Endothelial cell of umbilical vein (primary cell): ENCODE data around the gene DIP2C. TPM values are rescaled to one million over a fixed set of nuclear protein-coding genes. Genes with fewer than 3 reads are reported as not detected.

ENCODE experiments used
- BruUV-seq: library from RNA; stranded (reverse); fragments of 400-500 nt; replicated peaks from 2 replicates; lab custom pipeline; 2021; lab: Mats Ljungman, UMichigan
- CTCF ChIA-PET: fragments of 300-600, 350-600 bp; sonication (Branson Sonifier 250); formaldehyde crosslinking; loops from one replicate; lab custom pipeline; 2021; ENCODE audit warnings: antibody characterized with exemption, inconsistent platforms; lab: Charles Lee
- POLR2A ChIA-PET: fragments of 300-600, 350-600 bp; sonication (Branson Sonifier 250); formaldehyde crosslinking; loops from one replicate; lab custom pipeline; 2021; ENCODE audit warnings: antibody characterized with exemption, inconsistent platforms; lab: Charles Lee
- DNase-seq: peaks from one replicate; pipeline ENCODE4 v3.0.0-alpha.2; 2011; ENCODE audit warnings: low read depth, low spot score
- FAIRE-seq: peaks from 2 replicates; lab custom pipeline; 2011; peaks lifted over from hg19 to GRCh38; lab: Jason Lieb, UNC
- H2AFZ ChIP-seq: 2 replicates; pipeline ENCODE4 v1.6.0; 2012; ENCODE audit warnings: low read depth, low read length, control low read depth, inconsistent platforms
- H3K27ac ChIP-seq: 2 replicates; pipeline ENCODE4 v1.5.1; 2011; ENCODE audit warnings: low read depth, mild to moderate bottlenecking, control low read depth, low read length, moderate library complexity; ENCODE audit not compliant: insufficient read depth
- H3K27me3 ChIP-seq, 2 experiments: 2 replicates each; pipeline versions ENCODE4 v1.6.0 to v1.6.1; 2011; ENCODE audit warnings: low read length in 2 of 2, mixed read lengths in 1 of 2; ENCODE audit not compliant: control insufficient read depth in 2 of 2, insufficient read depth in 2 of 2
- H3K36me3 ChIP-seq, 2 experiments: 2 replicates in 1 of 2; 3 replicates in 1 of 2; pipeline ENCODE4 v1.5.1; 2011; ENCODE audit warnings: low read length in 2 of 2, mild to moderate bottlenecking in 1 of 2, moderate library complexity in 1 of 2; ENCODE audit not compliant: control insufficient read depth in 2 of 2, insufficient read depth in 2 of 2; ENCODE audit errors: extremely low read depth in 1 of 2
- H3K4me1 ChIP-seq: 3 replicates; pipeline ENCODE4 v1.5.1; 2011; ENCODE audit warnings: mild to moderate bottlenecking, low read length; ENCODE audit not compliant: control insufficient read depth, insufficient read depth; ENCODE audit errors: extremely low read depth
- H3K4me2 ChIP-seq: 2 replicates; pipeline ENCODE4 v1.6.1; 2011; ENCODE audit warnings: low read length, control low read depth, mixed read lengths; ENCODE audit not compliant: insufficient read depth
- H3K4me3 ChIP-seq, 3 experiments: fragments of 200-600 bp in 1 of 3; sonication (generic), shearing (Covaris generic) in 1 of 3; replicated peaks in 1 of 3; 2 replicates each; pipeline ENCODE4 v1.5.1; 2011 to 2016; ENCODE audit warnings: control low read depth in 3 of 3, low read length in 3 of 3, mild to moderate bottlenecking in 2 of 3, inconsistent platforms in 1 of 3, low read depth in 1 of 3, moderate library complexity in 1 of 3; ENCODE audit not compliant: insufficient read depth in 1 of 3
- H3K79me2 ChIP-seq: 2 replicates; pipeline ENCODE4 v1.6.0; 2012; ENCODE audit warnings: low read length, inconsistent platforms; ENCODE audit not compliant: control insufficient read depth, insufficient read depth
- H3K9ac ChIP-seq: replicated peaks from 2 replicates; pipeline ENCODE3; 2011; ENCODE audit warnings: low read length, control low read depth; ENCODE audit not compliant: insufficient read depth; ENCODE audit errors: extremely low read depth
- H3K9me1 ChIP-seq: replicated peaks from 3 replicates; pipeline ENCODE4 v1.6.0; 2011; ENCODE audit warnings: mild to moderate bottlenecking, low read length; ENCODE audit not compliant: control insufficient read depth, insufficient read depth; ENCODE audit errors: extremely low read depth
- H3K9me3 ChIP-seq: replicated peaks from 2 replicates; pipeline ENCODE4 v1.5.1; 2012; ENCODE audit warnings: low read length, inconsistent platforms; ENCODE audit not compliant: control insufficient read depth, insufficient read depth
- H4K20me1 ChIP-seq: replicated peaks from 2 replicates; pipeline ENCODE3; 2011; ENCODE audit warnings: mild to moderate bottlenecking, low read length; ENCODE audit not compliant: control insufficient read depth, insufficient read depth; ENCODE audit errors: extremely low read depth
- EZH2 ChIP-seq: IDR thresholded peaks from 2 replicates; pipeline ENCODE4 v1.6.1; 2012; ENCODE audit warnings: borderline replicate concordance, low read depth, mild to moderate bottlenecking, moderate library complexity, low read length, inconsistent platforms; ENCODE audit not compliant: severe bottlenecking
- FOS ChIP-seq: IDR thresholded peaks from 2 replicates; pipeline ENCODE4 v1.6.1; 2011; ENCODE audit warnings: mild to moderate bottlenecking, low read length, moderate library complexity, borderline replicate concordance; ENCODE audit not compliant: insufficient read depth
- GATA2 ChIP-seq: IDR thresholded peaks from 2 replicates; pipeline ENCODE4 v1.7.0; 2011; ENCODE audit warnings: low read depth, mild to moderate bottlenecking, moderate library complexity, mixed read lengths, low read length; ENCODE audit not compliant: insufficient read length, insufficient read depth
- JUN ChIP-seq: IDR thresholded peaks from 2 replicates; pipeline ENCODE4 v1.6.1; 2011; ENCODE audit warnings: borderline replicate concordance, low read depth; ENCODE audit not compliant: insufficient read length, insufficient read depth
- MYC ChIP-seq: IDR thresholded peaks from one replicate; pipeline ENCODE4 v1.6.1; 2011; ENCODE audit warnings: mild to moderate bottlenecking, low read depth, low read length
- POLR2A ChIP-seq: IDR thresholded peaks from 2 replicates; pipeline ENCODE4 v1.6.1; 2012; ENCODE audit warnings: low read depth, mild to moderate bottlenecking, control low read depth, low read length
- POLR2AphosphoS5 ChIP-seq: IDR thresholded peaks from 2 replicates; pipeline ENCODE4 v1.6.1; 2012; ENCODE audit warnings: low read depth, mild to moderate bottlenecking, control low read depth, low read length, moderate library complexity; ENCODE audit not compliant: insufficient read depth
- dilution Hi-C: fragments of 300-500 bp; cut with MboI; formaldehyde crosslinking; loops from one replicate; pipeline ENCODE4 v1.15.0; 2019; ENCODE audit warnings: low sequenced_read_pairs; ENCODE audit not compliant: extremely low pct_ligation_motif_present
- intact Hi-C: fragments of 100-400 bp; cut with micrococcal nuclease; formaldehyde crosslinking; loops from one replicate; pipeline ENCODE4 v1.10.0; 2022
- polyA plus RNA-seq, 4 experiments: library from polyadenylated mRNA; depleted of rRNA in 3 of 4; stranded (reverse) in 3 of 4; unstranded in 1 of 4; fragments of >200 nt; gene quantifications; 2 replicates each; pipeline versions ENCODE4 v1.2.1 to v1.2.3, GENCODE V29; 2011 to 2012; ENCODE audit warnings: missing spikeins in 1 of 4
- total RNA-seq: library from RNA; stranded (reverse); gene quantifications from 2 replicates; pipeline ENCODE4 v1.2.3, GENCODE V29; 2021
- TF ChIP-seq, protein P1 (sequence below), 2 donors: IDR thresholded peaks; 1 replicate in 1 of 2; 2 replicates in 1 of 2; pipeline ENCODE4 v1.5.1; 2011; ENCODE audit warnings: low read length in 2 of 2, mild to moderate bottlenecking in 2 of 2, moderate library complexity in 2 of 2, control low read depth in 1 of 2, inconsistent platforms in 1 of 2, low read depth in 1 of 2; ENCODE audit not compliant: insufficient read depth in 1 of 2; ENCODE audit errors: extremely low read depth in 1 of 2
- TF ChIP-seq, protein P2 (sequence below): IDR thresholded peaks from 2 replicates; pipeline ENCODE4 v1.6.1; 2011; ENCODE audit not compliant: insufficient read depth, insufficient read length

Gene DIP2C
- total and polyA plus RNA-seq, 2 donors (not counting 3 experiments of a cell fraction or from before 2014, with no cell fraction given): 3.6 to 10.7 TPM

- no peaks in the 10 kb centered on the region for H3K9me3 ChIP-seq
- H3K79me2 ChIP-seq: no peaks in the 10 kb centered on the region
- ChIA-PET CTCF (no interaction called here), POLR2A (no interaction called here)
- H2AFZ ChIP-seq: no peak overlapping the region
- dilution Hi-C loops: no loop called here
- DNase-seq: no peak
- no peak overlapping the region for H3K4me3 ChIP-seq
- intact Hi-C loops: no loop called here
- H3K4me1 ChIP-seq: no peaks in the 10 kb centered on the region
- H3K27me3 ChIP-seq: no peaks in the 10 kb centered on the region
- H3K27ac ChIP-seq: no peak overlapping the region
- no peaks in the 10 kb centered on the region for H3K36me3 ChIP-seq
- BruUV-seq: no TSS peak
- H3K9ac ChIP-seq: no peak overlapping the region
- no peaks in the 10 kb centered on the region for H3K9me1 ChIP-seq
- no peak for TF ChIP-seq EZH2
- no peak for TF ChIP-seq FOS
- TF ChIP-seq GATA2: no peak
- TF ChIP-seq, protein P1, sequence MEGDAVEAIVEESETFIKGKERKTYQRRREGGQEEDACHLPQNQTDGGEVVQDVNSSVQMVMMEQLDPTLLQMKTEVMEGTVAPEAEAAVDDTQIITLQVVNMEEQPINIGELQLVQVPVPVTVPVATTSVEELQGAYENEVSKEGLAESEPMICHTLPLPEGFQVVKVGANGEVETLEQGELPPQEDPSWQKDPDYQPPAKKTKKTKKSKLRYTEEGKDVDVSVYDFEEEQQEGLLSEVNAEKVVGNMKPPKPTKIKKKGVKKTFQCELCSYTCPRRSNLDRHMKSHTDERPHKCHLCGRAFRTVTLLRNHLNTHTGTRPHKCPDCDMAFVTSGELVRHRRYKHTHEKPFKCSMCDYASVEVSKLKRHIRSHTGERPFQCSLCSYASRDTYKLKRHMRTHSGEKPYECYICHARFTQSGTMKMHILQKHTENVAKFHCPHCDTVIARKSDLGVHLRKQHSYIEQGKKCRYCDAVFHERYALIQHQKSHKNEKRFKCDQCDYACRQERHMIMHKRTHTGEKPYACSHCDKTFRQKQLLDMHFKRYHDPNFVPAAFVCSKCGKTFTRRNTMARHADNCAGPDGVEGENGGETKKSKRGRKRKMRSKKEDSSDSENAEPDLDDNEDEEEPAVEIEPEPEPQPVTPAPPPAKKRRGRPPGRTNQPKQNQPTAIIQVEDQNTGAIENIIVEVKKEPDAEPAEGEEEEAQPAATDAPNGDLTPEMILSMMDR (IDR thresholded peaks at IDR 0.05; ENCODE audit: extremely low read depth in 1 of 2, insufficient read depth in 1 of 2, low read depth in 1 of 2, low read length in 2 of 2): no peak
- no peak for TF ChIP-seq JUN
- TF ChIP-seq, protein P2, sequence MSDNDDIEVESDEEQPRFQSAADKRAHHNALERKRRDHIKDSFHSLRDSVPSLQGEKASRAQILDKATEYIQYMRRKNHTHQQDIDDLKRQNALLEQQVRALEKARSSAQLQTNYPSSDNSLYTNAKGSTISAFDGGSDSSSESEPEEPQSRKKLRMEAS: no peak
- no peak for TF ChIP-seq POLR2A
- TF ChIP-seq MYC: no peak
- no peak for TF ChIP-seq POLR2AphosphoS5
- no peaks in the 10 kb centered on the region for H4K20me1 ChIP-seq
- H3K4me2 ChIP-seq: no peak overlapping the region
- FAIRE-seq: no peak
Measured at GRCh38 chr10:521261-522250, 167.9 kb downstream of the DIP2C start.
